ENCODE results near the gene ZSCAN29. TPM values are rescaled to one million over a fixed set of nuclear protein-coding genes. Genes with fewer than 3 reads are reported as not detected.
A peak's percentile ranks its signal among the peaks of the same experiment; 100 is the strongest.

ZSCAN29 gene
- total and polyA plus RNA-seq, 10 of the 15 experiments (the other 5 are each of a cell fraction or from before 2014, with no cell fraction given) = 1.7 to 26.0 (median 14.6) TPM

DNA sequence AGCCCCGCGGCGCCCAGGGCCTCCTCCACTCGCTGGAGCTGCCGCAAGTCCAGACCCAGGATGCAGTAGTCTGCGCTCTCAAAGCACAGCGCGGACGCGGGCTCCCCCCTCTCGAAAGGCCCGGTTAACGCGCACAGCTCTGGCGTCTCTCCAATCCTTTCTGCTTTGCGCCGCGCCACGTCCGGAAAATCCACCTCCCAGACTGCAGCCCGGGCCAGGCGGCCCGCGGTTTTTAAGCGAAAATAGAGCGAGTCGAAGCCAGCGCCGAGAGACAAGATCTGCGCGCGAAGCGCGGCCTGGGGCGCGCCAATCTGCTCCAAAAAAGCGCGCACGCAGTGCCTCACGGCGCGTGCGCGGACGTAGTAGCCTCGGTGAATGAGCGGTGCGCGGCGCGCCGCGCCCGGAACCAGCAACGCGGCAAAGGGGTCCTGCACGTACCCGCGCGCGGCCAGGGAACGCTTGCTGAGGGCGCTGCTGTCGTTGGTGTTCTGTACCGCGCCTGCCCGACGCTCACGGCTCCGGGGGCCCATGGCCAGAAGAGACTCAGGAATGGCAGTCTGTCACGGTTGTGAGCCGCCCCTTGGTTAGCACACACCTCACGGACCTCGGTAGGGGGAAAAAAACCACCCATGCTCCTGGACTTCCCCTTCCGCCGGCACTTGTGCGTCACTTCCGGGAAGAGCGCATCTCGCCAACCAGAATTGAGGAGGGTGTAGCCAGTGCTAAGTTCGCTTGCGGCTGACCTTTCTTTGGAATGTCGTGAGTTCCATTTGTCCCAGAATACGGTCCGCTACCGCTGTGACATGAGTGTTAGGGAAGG, 40.7 kb downstream of the ZSCAN29 start, which contains the start of gene LCMT2 (continued):
- TF ChIP-seq SUPT20H (IDR thresholded peaks at IDR 0.05; ENCODE audit: borderline replicate concordance, control insufficient read depth, low read depth, low read length) = no peak
- TF ChIP-seq TCF3 (IDR thresholded peaks at IDR 0.05; ENCODE audit: borderline replicate concordance, insufficient read depth, low read depth, low read length) = peak; percentile 63; the same call in 1 of the 2 replicates
- no peak for TF ChIP-seq JUNB (IDR thresholded peaks at IDR 0.05)
- TF ChIP-seq, protein P1, sequence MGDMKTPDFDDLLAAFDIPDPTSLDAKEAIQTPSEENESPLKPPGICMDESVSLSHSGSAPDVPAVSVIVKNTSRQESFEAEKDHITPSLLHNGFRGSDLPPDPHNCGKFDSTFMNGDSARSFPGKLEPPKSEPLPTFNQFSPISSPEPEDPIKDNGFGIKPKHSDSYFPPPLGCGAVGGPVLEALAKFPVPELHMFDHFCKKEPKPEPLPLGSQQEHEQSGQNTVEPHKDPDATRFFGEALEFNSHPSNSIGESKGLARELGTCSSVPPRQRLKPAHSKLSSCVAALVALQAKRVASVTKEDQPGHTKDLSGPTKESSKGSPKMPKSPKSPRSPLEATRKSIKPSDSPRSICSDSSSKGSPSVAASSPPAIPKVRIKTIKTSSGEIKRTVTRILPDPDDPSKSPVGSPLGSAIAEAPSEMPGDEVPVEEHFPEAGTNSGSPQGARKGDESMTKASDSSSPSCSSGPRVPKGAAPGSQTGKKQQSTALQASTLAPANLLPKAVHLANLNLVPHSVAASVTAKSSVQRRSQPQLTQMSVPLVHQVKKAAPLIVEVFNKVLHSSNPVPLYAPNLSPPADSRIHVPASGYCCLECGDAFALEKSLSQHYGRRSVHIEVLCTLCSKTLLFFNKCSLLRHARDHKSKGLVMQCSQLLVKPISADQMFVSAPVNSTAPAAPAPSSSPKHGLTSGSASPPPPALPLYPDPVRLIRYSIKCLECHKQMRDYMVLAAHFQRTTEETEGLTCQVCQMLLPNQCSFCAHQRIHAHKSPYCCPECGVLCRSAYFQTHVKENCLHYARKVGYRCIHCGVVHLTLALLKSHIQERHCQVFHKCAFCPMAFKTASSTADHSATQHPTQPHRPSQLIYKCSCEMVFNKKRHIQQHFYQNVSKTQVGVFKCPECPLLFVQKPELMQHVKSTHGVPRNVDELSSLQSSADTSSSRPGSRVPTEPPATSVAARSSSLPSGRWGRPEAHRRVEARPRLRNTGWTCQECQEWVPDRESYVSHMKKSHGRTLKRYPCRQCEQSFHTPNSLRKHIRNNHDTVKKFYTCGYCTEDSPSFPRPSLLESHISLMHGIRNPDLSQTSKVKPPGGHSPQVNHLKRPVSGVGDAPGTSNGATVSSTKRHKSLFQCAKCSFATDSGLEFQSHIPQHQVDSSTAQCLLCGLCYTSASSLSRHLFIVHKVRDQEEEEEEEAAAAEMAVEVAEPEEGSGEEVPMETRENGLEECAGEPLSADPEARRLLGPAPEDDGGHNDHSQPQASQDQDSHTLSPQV (IDR thresholded peaks at IDR 0.05) = no peak
- no peak for TF ChIP-seq NFIC (IDR thresholded peaks at IDR 0.05; ENCODE audit: low read depth, low read length)
- TF ChIP-seq RELA (IDR thresholded peaks at IDR 0.05; ENCODE audit: borderline replicate concordance, partially characterized antibody) = peak; percentile 76
- no peak for TF ChIP-seq STAT3 (IDR thresholded peaks at IDR 0.05; ENCODE audit: low read depth, low read length)
- TF ChIP-seq, protein P2, sequence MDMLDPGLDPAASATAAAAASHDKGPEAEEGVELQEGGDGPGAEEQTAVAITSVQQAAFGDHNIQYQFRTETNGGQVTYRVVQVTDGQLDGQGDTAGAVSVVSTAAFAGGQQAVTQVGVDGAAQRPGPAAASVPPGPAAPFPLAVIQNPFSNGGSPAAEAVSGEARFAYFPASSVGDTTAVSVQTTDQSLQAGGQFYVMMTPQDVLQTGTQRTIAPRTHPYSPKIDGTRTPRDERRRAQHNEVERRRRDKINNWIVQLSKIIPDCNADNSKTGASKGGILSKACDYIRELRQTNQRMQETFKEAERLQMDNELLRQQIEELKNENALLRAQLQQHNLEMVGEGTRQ (IDR thresholded peaks at IDR 0.05; ENCODE audit: borderline replicate concordance, low read depth, low read length) = no peak
- no peak for TF ChIP-seq NRF1 (conservative IDR thresholded peaks at IDR 0.05; ENCODE audit: low read depth, low read length)
- TF ChIP-seq, protein P3, sequence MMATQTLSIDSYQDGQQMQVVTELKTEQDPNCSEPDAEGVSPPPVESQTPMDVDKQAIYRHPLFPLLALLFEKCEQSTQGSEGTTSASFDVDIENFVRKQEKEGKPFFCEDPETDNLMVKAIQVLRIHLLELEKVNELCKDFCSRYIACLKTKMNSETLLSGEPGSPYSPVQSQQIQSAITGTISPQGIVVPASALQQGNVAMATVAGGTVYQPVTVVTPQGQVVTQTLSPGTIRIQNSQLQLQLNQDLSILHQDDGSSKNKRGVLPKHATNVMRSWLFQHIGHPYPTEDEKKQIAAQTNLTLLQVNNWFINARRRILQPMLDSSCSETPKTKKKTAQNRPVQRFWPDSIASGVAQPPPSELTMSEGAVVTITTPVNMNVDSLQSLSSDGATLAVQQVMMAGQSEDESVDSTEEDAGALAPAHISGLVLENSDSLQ (IDR thresholded peaks at IDR 0.05) = peak; percentile 78
- TF ChIP-seq ZNF274 (IDR thresholded peaks at IDR 0.05; ENCODE audit: insufficient read depth, insufficient read length) = no peak
- TF ChIP-seq BHLHE40 (IDR thresholded peaks at IDR 0.05; ENCODE audit: borderline replicate concordance in 1 of 2, low read depth in 2 of 2, low read length in 1 of 2) = peak in 1 of 2 experiments; percentile 68; a peak in 3 of 4 replicates
- TF ChIP-seq SRF (IDR thresholded peaks at IDR 0.05; ENCODE audit: low read depth in 2 of 2, low read length in 2 of 2) = no peak
- 0 out of 2 replicates have a peak, but pooled peaks have one; percentile 40 for TF ChIP-seq ZBED1 (IDR thresholded peaks at IDR 0.05; ENCODE audit: borderline replicate concordance)
- TF ChIP-seq, protein P4, sequence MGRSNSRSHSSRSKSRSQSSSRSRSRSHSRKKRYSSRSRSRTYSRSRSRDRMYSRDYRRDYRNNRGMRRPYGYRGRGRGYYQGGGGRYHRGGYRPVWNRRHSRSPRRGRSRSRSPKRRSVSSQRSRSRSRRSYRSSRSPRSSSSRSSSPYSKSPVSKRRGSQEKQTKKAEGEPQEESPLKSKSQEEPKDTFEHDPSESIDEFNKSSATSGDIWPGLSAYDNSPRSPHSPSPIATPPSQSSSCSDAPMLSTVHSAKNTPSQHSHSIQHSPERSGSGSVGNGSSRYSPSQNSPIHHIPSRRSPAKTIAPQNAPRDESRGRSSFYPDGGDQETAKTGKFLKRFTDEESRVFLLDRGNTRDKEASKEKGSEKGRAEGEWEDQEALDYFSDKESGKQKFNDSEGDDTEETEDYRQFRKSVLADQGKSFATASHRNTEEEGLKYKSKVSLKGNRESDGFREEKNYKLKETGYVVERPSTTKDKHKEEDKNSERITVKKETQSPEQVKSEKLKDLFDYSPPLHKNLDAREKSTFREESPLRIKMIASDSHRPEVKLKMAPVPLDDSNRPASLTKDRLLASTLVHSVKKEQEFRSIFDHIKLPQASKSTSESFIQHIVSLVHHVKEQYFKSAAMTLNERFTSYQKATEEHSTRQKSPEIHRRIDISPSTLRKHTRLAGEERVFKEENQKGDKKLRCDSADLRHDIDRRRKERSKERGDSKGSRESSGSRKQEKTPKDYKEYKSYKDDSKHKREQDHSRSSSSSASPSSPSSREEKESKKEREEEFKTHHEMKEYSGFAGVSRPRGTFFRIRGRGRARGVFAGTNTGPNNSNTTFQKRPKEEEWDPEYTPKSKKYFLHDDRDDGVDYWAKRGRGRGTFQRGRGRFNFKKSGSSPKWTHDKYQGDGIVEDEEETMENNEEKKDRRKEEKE (IDR thresholded peaks at IDR 0.05) = no peak
- TF ChIP-seq SMAD5 (IDR thresholded peaks at IDR 0.05; ENCODE audit: low read depth) = peak; percentile 91
- TF ChIP-seq HDGF (IDR thresholded peaks at IDR 0.05) = peak; percentile 13; the same call in 1 of the 2 replicates
- TF ChIP-seq BMI1 (IDR thresholded peaks at IDR 0.05; ENCODE audit: borderline replicate concordance) = no peak
